Stimulated activated CD8-positive, alpha-beta memory T cell treated with anti-CD3 and anti-CD28 coated beads, Interleukin-4, amount 100 ng/mL, for 48 hours (primary cell): ENCODE data around the gene FBN2.
"Not testable (repeated sequence)": the region's sequence is repeated elsewhere in the genome, so short reads cannot be mapped to it uniquely, and the experiment has no call there.

ENCODE experiments used
- DNase-seq: peaks from one replicate; pipeline ENCODE4 v3.0.0-alpha.2; 2020

FBN2 gene

GRCh38 chr5:128532776-128533175 lies 5.3 kb downstream of the FBN2 start:
- no peak for DNase-seq

GRCh38 chr5:128532127-128532526 lies 5.9 kb downstream of the FBN2 start:
- no peak for DNase-seq

- no peak for DNase-seq
Measured at GRCh38 chr5:128528637-128529255, 9.3 kb downstream of the FBN2 start.

GRCh38 chr5:128528126-128528525 lies 9.9 kb downstream of the FBN2 start:
- no peak for DNase-seq

- no peak for DNase-seq
Measured at GRCh38 chr5:128527077-128527476, 11.0 kb downstream of the FBN2 start.

DNA sequence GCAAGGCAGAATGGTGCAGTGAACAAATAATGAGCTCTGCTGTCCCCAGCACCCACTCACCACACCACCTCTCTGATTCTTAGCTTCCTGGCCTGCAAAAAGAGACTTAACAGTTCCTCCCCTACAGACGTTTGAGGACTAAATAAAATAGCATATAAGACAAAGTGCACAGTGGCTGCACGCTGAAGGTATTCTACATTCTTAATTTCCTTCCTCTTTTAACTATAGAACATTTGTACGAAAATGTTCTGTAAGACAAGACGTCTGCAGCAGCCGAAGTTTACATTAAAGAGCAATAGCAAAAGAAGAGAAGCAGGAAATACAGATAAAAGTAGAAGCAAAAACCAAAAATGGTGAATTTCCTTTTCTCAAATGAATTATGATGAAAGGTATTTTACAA lies 15.7 kb downstream of the FBN2 start:
- no peak for DNase-seq

GRCh38 chr5:128519827-128520226 lies 18.2 kb downstream of the FBN2 start:
- no peak for DNase-seq

GRCh38 chr5:128516978-128517377 lies 21.1 kb downstream of the FBN2 start:
- no peak for DNase-seq

DNA sequence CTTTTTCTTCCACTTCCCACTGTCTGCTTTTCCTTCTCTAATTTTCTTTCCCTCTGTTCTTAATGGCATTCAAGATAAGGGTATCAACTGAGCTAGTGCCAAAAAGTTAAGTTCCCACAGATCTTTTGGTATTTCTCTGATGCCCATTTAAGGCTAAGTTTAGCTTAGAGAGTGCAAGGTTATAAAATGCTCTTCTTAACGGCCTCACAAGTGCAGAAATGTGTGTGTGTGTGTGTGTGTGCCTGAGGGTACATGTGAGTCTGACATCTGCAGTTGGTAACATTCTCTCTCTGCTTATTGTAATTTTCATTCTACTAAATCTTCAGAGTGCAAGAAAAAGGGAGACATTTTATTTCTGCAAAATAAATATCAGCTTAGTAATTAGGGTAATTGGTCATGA lies 24.2 kb downstream of the FBN2 start:
- no peak for DNase-seq

DNA sequence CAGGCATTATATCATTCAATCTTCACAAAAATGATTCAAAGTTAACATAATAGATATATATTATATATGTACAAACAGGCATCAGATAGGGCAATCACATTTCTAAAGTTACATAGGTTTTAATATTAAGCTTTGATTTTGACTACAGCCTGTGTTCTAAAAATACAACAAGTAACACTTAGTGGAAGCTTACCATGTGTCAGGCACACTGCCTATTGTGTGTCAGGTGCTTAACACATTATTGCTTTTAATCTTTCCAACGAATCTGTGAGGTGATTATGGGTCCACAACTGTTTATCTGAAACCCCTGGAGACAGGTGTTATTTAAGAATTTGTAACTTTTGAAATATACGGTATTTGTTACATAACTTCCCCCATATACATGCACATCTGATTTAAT lies 25.2 kb downstream of the FBN2 start:
- no peak for DNase-seq

DNA sequence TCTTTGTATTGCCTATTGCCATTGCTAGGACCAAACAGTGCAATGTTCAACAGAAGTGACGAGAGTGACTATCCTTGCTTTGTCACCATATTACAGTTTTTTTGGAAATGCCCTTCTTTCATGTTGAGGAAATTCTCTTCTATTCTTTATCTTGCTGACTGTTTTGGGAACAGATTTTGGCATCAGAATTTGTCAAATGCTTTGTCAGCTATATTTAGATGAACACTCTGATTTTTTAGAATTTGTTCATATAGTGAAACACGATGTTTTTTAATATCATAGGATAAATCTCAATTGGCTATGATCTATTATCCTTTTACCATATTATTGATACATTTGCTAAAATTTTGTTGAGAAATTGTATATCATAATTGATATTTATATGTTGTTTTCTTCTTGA lies 31.4 kb downstream of the FBN2 start:
- no peak for DNase-seq

- not testable (repeated sequence) for DNase-seq
Measured at GRCh38 chr5:128503727-128504126, 34.3 kb downstream of the FBN2 start.

DNA sequence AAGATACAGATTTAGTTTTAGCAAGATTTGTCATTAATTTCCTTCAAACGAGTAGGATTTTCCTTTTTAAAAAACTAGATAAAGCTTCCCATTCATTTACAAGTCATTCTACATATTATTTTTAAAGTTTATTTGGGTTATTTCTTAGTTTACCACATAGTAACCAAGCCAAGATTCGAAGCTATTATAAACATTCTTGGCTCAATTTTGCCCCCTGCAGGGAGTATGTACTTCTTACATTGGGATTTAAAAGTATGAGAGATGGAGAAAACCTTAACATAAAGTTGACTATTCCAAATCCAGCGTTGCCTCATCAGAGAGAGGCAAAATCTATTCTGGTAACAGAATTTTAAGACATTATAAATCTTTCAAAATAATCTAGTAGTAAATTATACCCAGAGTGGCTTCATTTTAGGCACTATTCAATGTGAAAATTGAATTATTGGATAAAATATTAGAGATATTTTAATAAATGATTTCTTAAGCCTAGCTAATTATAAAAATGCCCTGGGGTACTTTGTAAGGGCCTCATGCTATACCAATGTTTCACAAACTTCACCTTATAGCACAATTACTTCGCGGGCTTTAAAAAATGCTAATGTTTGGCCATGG lies 39.1 kb downstream of the FBN2 start:
- DNase-seq: no peak

GRCh38 chr5:128494516-128494915 lies 43.5 kb downstream of the FBN2 start:
- no peak for DNase-seq

GRCh38 chr5:128493657-128494329 lies 44.3 kb downstream of the FBN2 start:
- no peak for DNase-seq

DNA sequence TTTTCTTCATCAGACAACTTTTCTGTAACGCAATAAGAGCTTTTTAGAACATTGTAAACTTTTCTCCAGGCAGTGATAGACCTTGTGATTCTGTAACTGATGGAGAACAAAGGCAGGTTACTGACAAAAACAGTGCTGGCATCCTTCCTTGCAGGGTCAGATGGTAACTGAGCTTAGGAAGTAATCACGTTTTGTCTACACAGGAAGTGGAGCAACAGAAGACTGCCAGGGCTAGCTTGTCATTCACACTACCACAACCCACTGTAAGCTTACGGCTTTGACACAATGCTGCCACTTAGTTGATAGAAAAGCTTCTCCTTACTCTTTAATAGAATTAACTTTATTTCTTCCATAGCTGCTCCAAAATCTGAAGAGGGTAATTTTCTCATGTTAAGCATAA lies 46.8 kb downstream of the FBN2 start:
- no peak for DNase-seq

GRCh38 chr5:128490761-128491160 lies 47.3 kb downstream of the FBN2 start:
- DNase-seq: no peak

DNA sequence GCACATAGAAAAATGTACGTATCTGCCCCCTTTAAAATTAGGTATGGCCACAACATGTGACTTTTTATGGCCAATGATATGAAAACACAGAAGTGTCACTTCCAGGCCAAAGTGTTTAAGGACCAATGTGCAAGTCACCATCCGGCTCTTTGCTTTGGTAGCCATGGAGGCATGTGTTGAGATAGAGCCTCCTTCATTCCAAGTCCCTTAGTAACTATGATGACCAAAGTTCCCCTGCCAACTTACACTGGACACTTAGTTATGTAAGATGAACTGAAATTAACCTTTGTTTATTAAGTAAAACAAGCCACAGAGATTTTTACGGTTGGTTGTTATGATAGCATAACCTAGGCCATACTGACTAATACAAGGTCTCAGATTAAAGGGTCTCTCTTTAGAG lies 51.0 kb downstream of the FBN2 start:
- no peak for DNase-seq

- DNase-seq: no peak
Measured at GRCh38 chr5:128483738-128484137, 54.3 kb downstream of the FBN2 start.

- no peak for DNase-seq
Measured at GRCh38 chr5:128480906-128481633, 57.0 kb downstream of the FBN2 start.

- no peak for DNase-seq
Measured at GRCh38 chr5:128480158-128480557, 57.9 kb downstream of the FBN2 start.

GRCh38 chr5:128478386-128479368 lies 59.4 kb downstream of the FBN2 start:
- no peak for DNase-seq

DNA sequence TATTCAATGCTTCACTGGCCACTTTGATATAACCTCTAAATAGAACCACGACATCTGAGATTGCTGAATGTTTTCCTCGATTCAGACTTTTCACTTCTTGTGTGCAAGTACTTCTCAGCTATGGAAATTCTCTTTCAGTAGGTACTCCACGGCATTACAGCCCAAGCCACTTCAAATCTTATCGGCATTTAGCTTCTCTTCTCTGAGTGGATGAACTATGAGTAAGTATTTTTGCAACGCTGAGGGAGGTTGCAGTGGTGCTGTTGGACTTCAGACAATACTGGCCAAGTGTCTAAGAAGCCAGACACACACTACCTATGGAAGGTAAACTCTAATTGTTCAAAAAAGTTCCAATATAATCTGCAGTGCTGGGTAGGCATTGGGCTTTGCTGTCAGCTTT lies 60.1 kb downstream of the FBN2 start:
- DNase-seq: no peak
